ENCODE data around the gene HDAC9. TPM values are rescaled to one million over a fixed set of nuclear protein-coding genes. Genes with fewer than 3 reads are reported as not detected.

Gene HDAC9
- polyA plus RNA-seq, 1 of the 3 experiments (the other 2 are of a cell fraction): 11.6 TPM

DNA sequence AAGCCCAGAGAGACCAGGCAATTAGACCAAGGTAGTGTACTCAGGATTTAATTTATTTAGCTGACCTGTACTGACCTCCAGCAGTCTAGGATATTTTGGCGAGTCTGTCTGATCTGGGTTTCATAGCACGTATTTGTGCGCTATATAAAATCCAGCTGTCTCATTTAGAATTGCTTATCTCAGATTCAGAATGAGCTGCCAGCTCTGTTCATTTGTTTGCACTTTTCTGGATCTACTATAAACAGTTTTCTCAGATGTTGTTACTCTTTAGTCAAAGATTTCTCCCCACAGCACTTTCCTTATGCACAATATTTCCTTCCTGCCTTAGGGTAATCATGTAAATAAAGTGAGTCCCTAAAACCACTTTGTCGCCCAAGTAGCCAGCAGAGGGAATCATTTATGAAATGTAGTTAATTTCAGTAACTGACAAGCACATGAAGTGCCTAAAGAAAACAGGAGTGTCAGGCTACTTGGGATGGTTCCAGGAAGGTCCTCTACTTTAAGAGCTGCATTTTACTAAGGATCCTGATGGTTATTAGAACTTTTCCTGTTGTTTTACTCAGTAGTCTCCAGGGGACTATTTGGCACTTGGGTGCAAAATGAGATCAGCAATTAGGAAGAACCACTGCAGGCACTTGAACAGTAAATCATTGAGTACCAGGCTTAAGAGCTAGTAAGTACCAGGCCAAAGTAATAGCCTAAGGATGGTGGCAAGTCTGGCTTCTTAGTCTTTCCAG lies 395.5 kb downstream of the HDAC9 start:
- H2AFZ ChIP-seq (ENCODE audit: low read depth): no peak overlapping the region
- peak overlapping the region in 1 of 2 experiments; percentile 10; a peak in 1 of 4 replicates for H3K4me3 ChIP-seq (ENCODE audit: low read depth in 2 of 2, low read length in 1 of 2)
- H3K27ac ChIP-seq (ENCODE audit: low read depth in 2 of 2, low read length in 1 of 2): peak overlapping the region; percentile 54 to 100; a peak in 3 of 4 replicates
- ChIA-PET POLR2A (interaction anchor here (0.8 to 5.1 kb wide), 12 partner anchors 45 to 228 kb away, joined by 3 to 52 read pairs (median 13); partner anchors contain the start of gene TWIST1), CTCF (interaction anchor here (0.6 to 5.5 kb wide), 23 partner anchors 9 to 539 kb away, joined by 3 to 36 read pairs (median 4); no protein-coding TSS in a partner anchor)
- H3K9me3 ChIP-seq: no peaks in the 10 kb centered on the region
- H3K79me2 ChIP-seq (ENCODE audit: insufficient read depth): no peaks in the 10 kb centered on the region
- no peaks in the 10 kb centered on the region for H3K9me2 ChIP-seq
- peaks cover 31% of the 10 kb centered on the region for H3F3A ChIP-seq (replicated peaks; ENCODE audit: insufficient read depth)
- peaks cover 17 to 64% of the 10 kb centered on the region in 2 experiments for H3K4me1 ChIP-seq (ENCODE audit: control insufficient read depth in 1 of 2, insufficient read depth in 2 of 2, low read depth in 1 of 2, low read length in 1 of 2)
- no peaks in the 10 kb centered on the region for H3K27me3 ChIP-seq (ENCODE audit: insufficient read depth)
- 60% methylated on average over 4 of the region's 4 CpGs for WGBS (ENCODE audit: low lambda C conversion rate)
- no peak for DNase-seq
- no peaks in the 10 kb centered on the region for H3K36me3 ChIP-seq (replicated peaks in 1 of 2; ENCODE audit: control insufficient read depth in 1 of 2, insufficient read depth in 2 of 2, low read length in 1 of 2)
- H3K9ac ChIP-seq: no peak overlapping the region
- H3K4me2 ChIP-seq: no peak overlapping the region
- H4K20me1 ChIP-seq (ENCODE audit: insufficient read depth): no peaks in the 10 kb centered on the region
- TF ChIP-seq CTCF (IDR thresholded peaks at IDR 0.05) (no peak), GATA2 (CRISPR knock-in tag; IDR thresholded peaks at IDR 0.05) (peak; percentile 84), SMC3 (IDR thresholded peaks at IDR 0.05; ENCODE audit: low read depth, low read length) (no peak; the same call in 1 of the 2 replicates), CHD2 (IDR thresholded peaks at IDR 0.05; ENCODE audit: low read length, partially characterized antibody) (peak; percentile 32), TCF12 (IDR thresholded peaks at IDR 0.05) (peak; percentile 35; the same call in 1 of the 2 replicates), EP300 (IDR thresholded peaks at IDR 0.05; ENCODE audit: borderline replicate concordance in 1 of 2, low read depth in 1 of 2, low read length in 1 of 2) (peak in 1 of 2 experiments; percentile 95; a peak in 2 of 4 replicates), TEAD4 (IDR thresholded peaks at IDR 0.05; ENCODE audit: borderline replicate concordance, insufficient read depth) (no peak), RXRA (IDR thresholded peaks at IDR 0.05; ENCODE audit: borderline replicate concordance, low read depth) (no peak), MXI1 (IDR thresholded peaks at IDR 0.05; ENCODE audit: low read depth, low read length) (no peak), FOXJ3 (CRISPR knock-in tag; IDR thresholded peaks at IDR 0.05) (peak; percentile 51), POLR2AphosphoS5 (IDR thresholded peaks at IDR 0.05; ENCODE audit: low read depth, low read length) (no peak), RCOR1 (IDR thresholded peaks at IDR 0.05; ENCODE audit: low read length) (peak; percentile 86), USF2 (IDR thresholded peaks at IDR 0.05; ENCODE audit: borderline replicate concordance, low read depth, low read length) (no peak), FOSL2 (IDR thresholded peaks at IDR 0.05; ENCODE audit: borderline replicate concordance, low read depth) (no peak), GABPA (IDR thresholded peaks at IDR 0.05; ENCODE audit: low read depth) (no peak), ELF1 (IDR thresholded peaks at IDR 0.05) (no peak), SIN3A (IDR thresholded peaks at IDR 0.05; ENCODE audit: borderline replicate concordance, low read depth, low read length) (no peak), IRF3 (IDR thresholded peaks at IDR 0.05; ENCODE audit: low read depth, low read length) (no peak), REST (IDR thresholded peaks at IDR 0.05; ENCODE audit: low read depth, low read length) (no peak), TAF1 (IDR thresholded peaks at IDR 0.05; ENCODE audit: borderline replicate concordance, low read depth, low read length) (no peak), USF1 (IDR thresholded peaks at IDR 0.05; ENCODE audit: borderline replicate concordance, low read depth) (no peak), FOXM1 (IDR thresholded peaks at IDR 0.05; ENCODE audit: low read depth) (0 out of 2 replicates have a peak, but pooled peaks have one; percentile 18)
- TF ChIP-seq, protein P1, sequence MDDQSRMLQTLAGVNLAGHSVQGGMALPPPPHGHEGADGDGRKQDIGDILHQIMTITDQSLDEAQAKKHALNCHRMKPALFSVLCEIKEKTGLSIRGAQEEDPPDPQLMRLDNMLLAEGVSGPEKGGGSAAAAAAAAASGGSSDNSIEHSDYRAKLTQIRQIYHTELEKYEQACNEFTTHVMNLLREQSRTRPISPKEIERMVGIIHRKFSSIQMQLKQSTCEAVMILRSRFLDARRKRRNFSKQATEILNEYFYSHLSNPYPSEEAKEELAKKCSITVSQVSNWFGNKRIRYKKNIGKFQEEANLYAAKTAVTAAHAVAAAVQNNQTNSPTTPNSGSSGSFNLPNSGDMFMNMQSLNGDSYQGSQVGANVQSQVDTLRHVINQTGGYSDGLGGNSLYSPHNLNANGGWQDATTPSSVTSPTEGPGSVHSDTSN (IDR thresholded peaks at IDR 0.05): no peak

Data from SK-N-SH (cell line).